HepG2 (cell line): ENCODE results near the gene GOLT1A. TPM values are rescaled to one million over a fixed set of nuclear protein-coding genes. Genes with fewer than 3 reads are reported as not detected.

Experiments
- ATAC-seq: fragments of 200-7000 bp; cut with Tn5 transposase; 3 replicates; pipeline ENCODE4 v1.9.1; 2020; ENCODE audit warnings: mild to moderate bottlenecking, moderate library complexity
- BruUV-seq: library from RNA; stranded (reverse); fragments of 400-500 nt; replicated peaks from 2 replicates; lab custom pipeline; 2021; lab: Mats Ljungman, UMichigan
- CTCF ChIA-PET: fragments of 300-600 bp; formaldehyde crosslinking; extraction: SDS; loops from one replicate; lab custom pipeline; 2021; ENCODE audit warnings: low total read pairs, inconsistent platforms, low intra/inter-chr PET ratio; lab: Yijun Ruan, JAX
- POLR2A ChIA-PET: fragments of 350-600 bp; sonication (Branson Sonifier 250); formaldehyde crosslinking; loops from one replicate; lab custom pipeline; 2020; ENCODE audit warnings: antibody characterized with exemption, inconsistent platforms; lab: Yijun Ruan, JAX
- DNase-seq: peaks from one replicate; pipeline ENCODE4 v3.0.0-alpha.2; 2015; ENCODE audit warnings: low spot score
- FAIRE-seq: peaks from 3 replicates; lab custom pipeline; 2011; peaks lifted over from hg19 to GRCh38; lab: Jason Lieb, UNC
- H2AFZ ChIP-seq: one replicate; pipeline ENCODE4 v1.6.1; 2011; ENCODE audit warnings: low read length, inconsistent platforms
- H3K27ac ChIP-seq: fragments of 300-600 bp; 3 replicates; pipeline ENCODE4 v1.8.0; 2011; ENCODE audit warnings: mixed run types, mild to moderate bottlenecking, mixed read lengths, low read length, inconsistent platforms; ENCODE audit not compliant: insufficient read depth; ENCODE audit errors: extremely low read length
- H3K27me3 ChIP-seq, 2 experiments: fragments of 200-600 bp in 1 of 2; 2 replicates in 1 of 2; 3 replicates in 1 of 2; pipeline versions ENCODE4 v1.6.0 to v1.8.0; 2011; ENCODE audit warnings: low read length in 2 of 2, mild to moderate bottlenecking in 2 of 2, moderate library complexity in 2 of 2, inconsistent platforms in 1 of 2; ENCODE audit not compliant: insufficient read depth in 2 of 2, control insufficient read depth in 1 of 2
- H3K36me3 ChIP-seq, 2 experiments: fragments of 200-600 bp in 1 of 2; replicated peaks in 1 of 2; 2 replicates in 1 of 2; 3 replicates in 1 of 2; pipeline versions ENCODE4 v1.5.1 to v1.8.0; 2011; ENCODE audit warnings: low read length in 2 of 2, inconsistent platforms in 1 of 2; ENCODE audit not compliant: insufficient read depth in 2 of 2, control insufficient read depth in 1 of 2
- H3K4me1 ChIP-seq: 2 replicates; pipeline ENCODE4 v1.5.1; 2012; ENCODE audit warnings: low read length, inconsistent platforms; ENCODE audit not compliant: insufficient read depth
- H3K4me2 ChIP-seq: 2 replicates; pipeline ENCODE4 v1.6.0; 2011; ENCODE audit warnings: low read depth, low read length, inconsistent platforms
- H3K4me3 ChIP-seq, 3 experiments: fragments of 200-600 bp in 1 of 3; sonication (generic), shearing (Covaris generic) in 1 of 3; replicated peaks in 1 of 3; 2 replicates each; pipeline ENCODE4 v1.5.1; 2011 to 2016; ENCODE audit warnings: low read length in 3 of 3, inconsistent platforms in 2 of 3, low read depth in 2 of 3, mild to moderate bottlenecking in 2 of 3, control low read depth in 1 of 3, mixed read lengths in 1 of 3; ENCODE audit not compliant: insufficient read depth in 1 of 3
- H3K79me2 ChIP-seq: one replicate; pipeline ENCODE4 v1.6.1; 2011; ENCODE audit warnings: low read length, inconsistent platforms; ENCODE audit not compliant: insufficient read depth
- H3K9ac ChIP-seq: 2 replicates; pipeline ENCODE4 v1.6.0; 2011; ENCODE audit warnings: mild to moderate bottlenecking, low read depth, low read length, inconsistent platforms; ENCODE audit not compliant: insufficient read depth
- H3K9me3 ChIP-seq: 2 replicates; pipeline ENCODE4 v1.5.1; 2012; ENCODE audit warnings: mild to moderate bottlenecking, low read length
- H4K20me1 ChIP-seq: 2 replicates; pipeline ENCODE4 v1.6.0; 2011; ENCODE audit warnings: inconsistent platforms, mild to moderate bottlenecking, low read length, moderate library complexity; ENCODE audit not compliant: insufficient read depth
- FOXC1 ChIP-seq: sonication (generic); formaldehyde crosslinking; IDR thresholded peaks from 2 replicates; pipeline ENCODE4 v1.8.0; 2022; ENCODE audit warnings: mild to moderate bottlenecking, missing genetic modification reagents, borderline replicate concordance
- FOXP1 ChIP-seq, 2 experiments: fragments of 450-650 bp in 1 of 2; IDR thresholded peaks; 2 replicates each; pipeline ENCODE4 v1.6.1; 2017 to 2018; ENCODE audit warnings: antibody characterized with exemption in 1 of 2
- MEF2D ChIP-seq: sonication (generic); formaldehyde crosslinking; IDR thresholded peaks from 2 replicates; pipeline ENCODE4 v1.5.1; 2020; ENCODE audit warnings: mild to moderate bottlenecking, missing genetic modification reagents
- MIER2 ChIP-seq: IDR thresholded peaks from 2 replicates; pipeline ENCODE4 v1.6.1; 2016; ENCODE audit warnings: missing biosample characterization, missing genetic modification reagents
- MTF1 ChIP-seq: sonication (generic); formaldehyde crosslinking; IDR thresholded peaks from 2 replicates; pipeline ENCODE4 v1.5.0; 2020; ENCODE audit warnings: missing genetic modification reagents
- NRL ChIP-seq: sonication (generic); formaldehyde crosslinking; IDR thresholded peaks from 2 replicates; pipeline ENCODE4 v1.5.0; 2020; ENCODE audit warnings: missing genetic modification reagents, mild to moderate bottlenecking, moderate library complexity, borderline replicate concordance
- PITX1 ChIP-seq: sonication (generic); formaldehyde crosslinking; IDR thresholded peaks from 2 replicates; pipeline ENCODE4 v1.5.1; 2020; ENCODE audit warnings: mild to moderate bottlenecking, missing genetic modification reagents
- POLR2AphosphoS2 ChIP-seq: IDR thresholded peaks from 2 replicates; pipeline ENCODE4 v1.6.1; 2011; ENCODE audit warnings: low read depth, low read length, improper control_type of control experiment
- SALL2 ChIP-seq: sonication (generic); formaldehyde crosslinking; IDR thresholded peaks from 2 replicates; pipeline ENCODE4 v1.8.1; 2023; ENCODE audit warnings: mild to moderate bottlenecking, missing genetic modification reagents, inconsistent platforms
- TBX3 ChIP-seq: fragments of 450-650 bp; IDR thresholded peaks from 2 replicates; pipeline ENCODE4 v1.6.1; 2017; ENCODE audit warnings: antibody characterized with exemption, mild to moderate bottlenecking, inconsistent platforms, borderline replicate concordance
- ZNF10 ChIP-seq: sonication (generic); formaldehyde crosslinking; IDR thresholded peaks from 2 replicates; pipeline ENCODE4 v1.4.0; 2020; ENCODE audit warnings: mild to moderate bottlenecking, low read depth, missing genetic modification reagents, borderline replicate concordance
- ZNF383 ChIP-seq: sonication (generic); formaldehyde crosslinking; IDR thresholded peaks from 2 replicates; pipeline ENCODE4 v1.4.0; 2020; ENCODE audit warnings: missing genetic modification reagents, mild to moderate bottlenecking, borderline replicate concordance
- ZNF547 ChIP-seq: sonication (generic); formaldehyde crosslinking; IDR thresholded peaks from 2 replicates; pipeline ENCODE4 v1.5.1; 2020; ENCODE audit warnings: mild to moderate bottlenecking, missing genetic modification reagents
- ZNF619 ChIP-seq: sonication (generic); formaldehyde crosslinking; IDR thresholded peaks from 2 replicates; pipeline ENCODE4 v1.4.0; 2020; ENCODE audit warnings: mild to moderate bottlenecking, missing genetic modification reagents
- WGBS: methylation state at CpG from one replicate; pipeline ENCODE4 v1.1.6; 2017; ENCODE audit warnings: low lambda C conversion rate; 5-methylcytosine and 5-hydroxymethylcytosine counted together
- in situ Hi-C: cut with HindIII; loops from 2 replicates; pipeline ENCODE4 v1.10.0; 2017; ENCODE audit warnings: low pct_unique_long_range_greater_than_20kb; ENCODE audit not compliant: extremely low pct_ligation_motif_present
- intact Hi-C: fragments of 100-400 bp; cut with micrococcal nuclease; formaldehyde crosslinking; loops from one replicate; pipeline ENCODE4 v1.10.0; 2022; ENCODE audit not compliant: unreplicated experiment
- polyA plus RNA-seq, 8 experiments: library from polyadenylated mRNA; depleted of rRNA in 3 of 8; stranded (reverse) in 7 of 8; unstranded in 1 of 8; fragments of >200 nt; fragmentation: Illumina TruSeq in 4 of 8; extraction: Trizol in 4 of 8; gene quantifications; 2 replicates each; pipeline versions ENCODE4 v1.2.1 to v1.2.3, GENCODE V29; 2011 to 2016; ENCODE audit warnings: low read depth in 4 of 8, missing spikeins in 1 of 8, mixed read lengths in 1 of 8; ENCODE audit not compliant: insufficient read depth in 1 of 8
- total RNA-seq, 5 experiments: library from RNA; depleted of rRNA; stranded (reverse); fragments of >200 nt; fragmentation: Illumina TruSeq; extraction: Trizol; gene quantifications; 2 replicates each; pipeline ENCODE4 v1.2.3, GENCODE V29; 2016; ENCODE audit warnings: low read depth in 1 of 5
- TF ChIP-seq, protein P1 (sequence below): sonication (generic); formaldehyde crosslinking; IDR thresholded peaks from 2 replicates; pipeline ENCODE4 v1.4.0; 2020; ENCODE audit warnings: mild to moderate bottlenecking, missing genetic modification reagents
- TF ChIP-seq, protein P2 (sequence below): sonication (generic); formaldehyde crosslinking; IDR thresholded peaks from 2 replicates; pipeline ENCODE4 v1.4.0; 2020; ENCODE audit warnings: missing genetic modification reagents

The GOLT1A gene
- total and polyA plus RNA-seq, 2 of the 13 experiments (the other 11 are each of a cell fraction or from before 2014, with no cell fraction given) = 25.8 to 28.0 TPM

DNA sequence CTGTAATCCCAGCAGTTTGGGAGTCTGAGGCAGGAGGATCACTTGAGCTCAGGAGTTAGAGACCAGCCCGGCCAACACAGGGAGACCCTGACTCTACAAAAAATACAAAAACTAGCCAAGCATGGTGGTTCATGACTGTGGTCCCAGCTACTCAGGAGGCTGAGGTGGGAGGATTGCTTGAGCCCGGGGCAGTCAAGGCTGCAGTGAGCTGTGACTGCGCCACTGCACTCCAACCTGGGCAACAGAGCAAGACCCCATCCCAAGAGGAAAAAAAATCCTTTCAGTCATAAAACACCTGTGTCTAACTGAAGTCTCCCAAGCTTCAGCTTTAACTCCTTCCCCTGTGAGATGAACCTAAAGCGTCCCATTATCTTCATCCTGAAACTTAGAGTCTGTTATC, 33.1 kb upstream of the GOLT1A start:
- no peak for DNase-seq
- H3K27ac ChIP-seq = no peak overlapping the region
- H3K4me2 ChIP-seq = no peak overlapping the region
- intact Hi-C loops = no loop called here
- in situ Hi-C loops = no loop called here
- 95% methylated on average over 4 of the region's 4 CpGs for WGBS
- H3K4me3 ChIP-seq = no peak overlapping the region
- no peaks in the 10 kb centered on the region for H3K9me3 ChIP-seq
- BruUV-seq = no TSS peak
- no peak for FAIRE-seq
- no peak overlapping the region for H2AFZ ChIP-seq
- TF ChIP-seq, protein P1, sequence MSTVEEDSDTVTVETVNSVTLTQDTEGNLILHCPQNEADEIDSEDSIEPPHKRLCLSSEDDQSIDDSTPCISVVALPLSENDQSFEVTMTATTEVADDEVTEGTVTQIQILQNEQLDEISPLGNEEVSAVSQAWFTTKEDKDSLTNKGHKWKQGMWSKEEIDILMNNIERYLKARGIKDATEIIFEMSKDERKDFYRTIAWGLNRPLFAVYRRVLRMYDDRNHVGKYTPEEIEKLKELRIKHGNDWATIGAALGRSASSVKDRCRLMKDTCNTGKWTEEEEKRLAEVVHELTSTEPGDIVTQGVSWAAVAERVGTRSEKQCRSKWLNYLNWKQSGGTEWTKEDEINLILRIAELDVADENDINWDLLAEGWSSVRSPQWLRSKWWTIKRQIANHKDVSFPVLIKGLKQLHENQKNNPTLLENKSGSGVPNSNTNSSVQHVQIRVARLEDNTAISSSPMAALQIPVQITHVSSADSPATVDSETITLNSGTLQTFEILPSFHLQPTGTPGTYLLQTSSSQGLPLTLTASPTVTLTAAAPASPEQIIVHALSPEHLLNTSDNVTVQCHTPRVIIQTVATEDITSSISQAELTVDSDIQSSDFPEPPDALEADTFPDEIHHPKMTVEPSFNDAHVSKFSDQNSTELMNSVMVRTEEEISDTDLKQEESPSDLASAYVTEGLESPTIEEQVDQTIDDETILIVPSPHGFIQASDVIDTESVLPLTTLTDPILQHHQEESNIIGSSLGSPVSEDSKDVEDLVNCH (CRISPR knock-in tag) = no peak
- TF ChIP-seq ZNF10 (no peak), MEF2D (no peak), FOXP1 (IDR thresholded peaks at IDR 0.05) (no peak), FOXP1 (CRISPR knock-in tag; IDR thresholded peaks at IDR 0.05) (no peak), SALL2 (CRISPR knock-in tag) (no peak), NRL (CRISPR knock-in tag) (no peak), PITX1 (CRISPR knock-in tag) (no peak), POLR2AphosphoS2 (no peak), TBX3 (no peak), ZNF547 (CRISPR knock-in tag) (no peak), ZNF383 (no peak), MIER2 (CRISPR knock-in tag) (no peak), ZNF619 (no peak), MTF1 (CRISPR knock-in tag) (no peak), FOXC1 (CRISPR knock-in tag) (no peak)
- TF ChIP-seq, protein P2, sequence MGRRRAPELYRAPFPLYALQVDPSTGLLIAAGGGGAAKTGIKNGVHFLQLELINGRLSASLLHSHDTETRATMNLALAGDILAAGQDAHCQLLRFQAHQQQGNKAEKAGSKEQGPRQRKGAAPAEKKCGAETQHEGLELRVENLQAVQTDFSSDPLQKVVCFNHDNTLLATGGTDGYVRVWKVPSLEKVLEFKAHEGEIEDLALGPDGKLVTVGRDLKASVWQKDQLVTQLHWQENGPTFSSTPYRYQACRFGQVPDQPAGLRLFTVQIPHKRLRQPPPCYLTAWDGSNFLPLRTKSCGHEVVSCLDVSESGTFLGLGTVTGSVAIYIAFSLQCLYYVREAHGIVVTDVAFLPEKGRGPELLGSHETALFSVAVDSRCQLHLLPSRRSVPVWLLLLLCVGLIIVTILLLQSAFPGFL (CRISPR knock-in tag) = no peak
- no peaks in the 10 kb centered on the region for H3K4me1 ChIP-seq
- H3K9ac ChIP-seq = no peak overlapping the region
- peaks cover 3 to 4% of the 10 kb centered on the region in 2 experiments; a peak in 2 of 5 replicates for H3K36me3 ChIP-seq
- no peak for ATAC-seq
- ChIA-PET POLR2A (interaction anchor here (1.2 kb wide), 1 partner anchor 33 kb away, joined by 3 read pairs; the partner anchor contains the start of gene GOLT1A), CTCF (no interaction called here)
- no peaks in the 10 kb centered on the region for H3K27me3 ChIP-seq
- no peaks in the 10 kb centered on the region for H4K20me1 ChIP-seq
- no peaks in the 10 kb centered on the region for H3K79me2 ChIP-seq
